Measurements from ENCODE around the gene NUP133.

DNA sequence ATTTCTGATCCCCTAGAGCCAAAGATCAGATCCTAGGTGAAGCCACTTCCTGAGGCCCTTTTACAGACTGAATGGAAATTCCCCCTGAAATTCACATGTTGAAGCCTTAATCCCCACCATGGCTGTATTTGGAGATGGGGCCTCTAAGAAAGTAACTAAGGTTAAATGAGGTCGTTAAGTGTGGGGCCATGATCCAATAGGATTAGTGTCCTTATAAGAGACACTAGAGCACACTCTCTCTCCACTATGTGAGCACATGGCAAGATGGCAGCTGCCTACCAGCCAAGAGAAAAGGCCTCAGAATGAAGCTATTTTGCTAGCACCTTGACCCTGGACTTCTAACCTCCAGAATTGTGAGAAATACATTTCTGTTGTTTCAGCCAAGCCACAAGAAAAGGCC, 36.4 kb upstream of the NUP133 start:
- TF ChIP-seq, protein P1, sequence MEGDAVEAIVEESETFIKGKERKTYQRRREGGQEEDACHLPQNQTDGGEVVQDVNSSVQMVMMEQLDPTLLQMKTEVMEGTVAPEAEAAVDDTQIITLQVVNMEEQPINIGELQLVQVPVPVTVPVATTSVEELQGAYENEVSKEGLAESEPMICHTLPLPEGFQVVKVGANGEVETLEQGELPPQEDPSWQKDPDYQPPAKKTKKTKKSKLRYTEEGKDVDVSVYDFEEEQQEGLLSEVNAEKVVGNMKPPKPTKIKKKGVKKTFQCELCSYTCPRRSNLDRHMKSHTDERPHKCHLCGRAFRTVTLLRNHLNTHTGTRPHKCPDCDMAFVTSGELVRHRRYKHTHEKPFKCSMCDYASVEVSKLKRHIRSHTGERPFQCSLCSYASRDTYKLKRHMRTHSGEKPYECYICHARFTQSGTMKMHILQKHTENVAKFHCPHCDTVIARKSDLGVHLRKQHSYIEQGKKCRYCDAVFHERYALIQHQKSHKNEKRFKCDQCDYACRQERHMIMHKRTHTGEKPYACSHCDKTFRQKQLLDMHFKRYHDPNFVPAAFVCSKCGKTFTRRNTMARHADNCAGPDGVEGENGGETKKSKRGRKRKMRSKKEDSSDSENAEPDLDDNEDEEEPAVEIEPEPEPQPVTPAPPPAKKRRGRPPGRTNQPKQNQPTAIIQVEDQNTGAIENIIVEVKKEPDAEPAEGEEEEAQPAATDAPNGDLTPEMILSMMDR (conservative IDR thresholded peaks at IDR 0.05; ENCODE audit: low read depth in 2 of 2): no peak
- TF ChIP-seq ZNF331 (CRISPR knock-in tag; IDR thresholded peaks at IDR 0.05; ENCODE audit: low read depth) (no peak), EZH2 (IDR thresholded peaks at IDR 0.05; ENCODE audit: low read depth, unreplicated experiment) (no peak), POLR2AphosphoS5 (IDR thresholded peaks at IDR 0.05; ENCODE audit: low read depth) (no peak), EZH2phosphoT487 (IDR thresholded peaks at IDR 0.05; ENCODE audit: unreplicated experiment) (no peak), CREB1 (CRISPR knock-in tag; IDR thresholded peaks at IDR 0.05; ENCODE audit: low read depth) (no peak), JUNB (IDR thresholded peaks at IDR 0.05; ENCODE audit: unreplicated experiment) (no peak)
- TF ChIP-seq, protein P2, sequence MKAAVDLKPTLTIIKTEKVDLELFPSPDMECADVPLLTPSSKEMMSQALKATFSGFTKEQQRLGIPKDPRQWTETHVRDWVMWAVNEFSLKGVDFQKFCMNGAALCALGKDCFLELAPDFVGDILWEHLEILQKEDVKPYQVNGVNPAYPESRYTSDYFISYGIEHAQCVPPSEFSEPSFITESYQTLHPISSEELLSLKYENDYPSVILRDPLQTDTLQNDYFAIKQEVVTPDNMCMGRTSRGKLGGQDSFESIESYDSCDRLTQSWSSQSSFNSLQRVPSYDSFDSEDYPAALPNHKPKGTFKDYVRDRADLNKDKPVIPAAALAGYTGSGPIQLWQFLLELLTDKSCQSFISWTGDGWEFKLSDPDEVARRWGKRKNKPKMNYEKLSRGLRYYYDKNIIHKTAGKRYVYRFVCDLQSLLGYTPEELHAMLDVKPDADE (IDR thresholded peaks at IDR 0.05): no peak
- TF ChIP-seq, protein P3, sequence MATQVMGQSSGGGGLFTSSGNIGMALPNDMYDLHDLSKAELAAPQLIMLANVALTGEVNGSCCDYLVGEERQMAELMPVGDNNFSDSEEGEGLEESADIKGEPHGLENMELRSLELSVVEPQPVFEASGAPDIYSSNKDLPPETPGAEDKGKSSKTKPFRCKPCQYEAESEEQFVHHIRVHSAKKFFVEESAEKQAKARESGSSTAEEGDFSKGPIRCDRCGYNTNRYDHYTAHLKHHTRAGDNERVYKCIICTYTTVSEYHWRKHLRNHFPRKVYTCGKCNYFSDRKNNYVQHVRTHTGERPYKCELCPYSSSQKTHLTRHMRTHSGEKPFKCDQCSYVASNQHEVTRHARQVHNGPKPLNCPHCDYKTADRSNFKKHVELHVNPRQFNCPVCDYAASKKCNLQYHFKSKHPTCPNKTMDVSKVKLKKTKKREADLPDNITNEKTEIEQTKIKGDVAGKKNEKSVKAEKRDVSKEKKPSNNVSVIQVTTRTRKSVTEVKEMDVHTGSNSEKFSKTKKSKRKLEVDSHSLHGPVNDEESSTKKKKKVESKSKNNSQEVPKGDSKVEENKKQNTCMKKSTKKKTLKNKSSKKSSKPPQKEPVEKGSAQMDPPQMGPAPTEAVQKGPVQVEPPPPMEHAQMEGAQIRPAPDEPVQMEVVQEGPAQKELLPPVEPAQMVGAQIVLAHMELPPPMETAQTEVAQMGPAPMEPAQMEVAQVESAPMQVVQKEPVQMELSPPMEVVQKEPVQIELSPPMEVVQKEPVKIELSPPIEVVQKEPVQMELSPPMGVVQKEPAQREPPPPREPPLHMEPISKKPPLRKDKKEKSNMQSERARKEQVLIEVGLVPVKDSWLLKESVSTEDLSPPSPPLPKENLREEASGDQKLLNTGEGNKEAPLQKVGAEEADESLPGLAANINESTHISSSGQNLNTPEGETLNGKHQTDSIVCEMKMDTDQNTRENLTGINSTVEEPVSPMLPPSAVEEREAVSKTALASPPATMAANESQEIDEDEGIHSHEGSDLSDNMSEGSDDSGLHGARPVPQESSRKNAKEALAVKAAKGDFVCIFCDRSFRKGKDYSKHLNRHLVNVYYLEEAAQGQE (IDR thresholded peaks at IDR 0.05; ENCODE audit: unreplicated experiment): no peak
